Lower leg skin (tissue), 3 donors: Measurements from ENCODE around the gene ALDOC.

Experiments
- POLR2A ChIP-seq, 2 donors: fragments of 450-650 bp; IDR thresholded peaks; one replicate each; pipeline ENCODE4 v1.6.1; 2016 to 2017; ENCODE audit warnings: antibody characterized with exemption in 2 of 2, mild to moderate bottlenecking in 1 of 2, moderate library complexity in 1 of 2
- TF ChIP-seq, protein P1 (sequence below), 3 donors: fragments of 450-650 bp; IDR thresholded peaks; one replicate each; pipeline ENCODE4 v1.5.1; 2016; ENCODE audit warnings: antibody characterized with exemption in 3 of 3, mild to moderate bottlenecking in 3 of 3, moderate library complexity in 2 of 3

DNA sequence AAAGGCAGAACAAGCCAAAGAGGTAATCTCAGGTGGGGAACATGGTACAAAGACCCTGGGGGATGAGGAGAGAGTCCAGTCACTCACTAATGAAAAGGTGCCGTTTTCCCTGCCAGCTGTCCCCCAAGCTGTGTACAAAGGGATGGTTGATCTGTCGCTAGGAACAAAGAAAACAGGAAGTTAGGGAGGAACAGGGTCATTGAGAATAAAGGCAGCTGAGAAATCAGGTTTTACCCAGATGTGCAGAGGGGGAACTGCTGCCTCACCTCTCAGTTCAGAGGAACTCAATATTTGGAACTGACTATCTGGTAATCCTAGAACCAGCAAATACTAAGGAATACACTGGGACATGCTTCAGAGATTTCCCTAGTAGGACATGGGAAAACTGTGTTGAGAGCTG, 35.8 kb upstream of the ALDOC start:
- no peak for TF ChIP-seq POLR2A (IDR thresholded peaks at IDR 0.05)
- TF ChIP-seq, protein P1, sequence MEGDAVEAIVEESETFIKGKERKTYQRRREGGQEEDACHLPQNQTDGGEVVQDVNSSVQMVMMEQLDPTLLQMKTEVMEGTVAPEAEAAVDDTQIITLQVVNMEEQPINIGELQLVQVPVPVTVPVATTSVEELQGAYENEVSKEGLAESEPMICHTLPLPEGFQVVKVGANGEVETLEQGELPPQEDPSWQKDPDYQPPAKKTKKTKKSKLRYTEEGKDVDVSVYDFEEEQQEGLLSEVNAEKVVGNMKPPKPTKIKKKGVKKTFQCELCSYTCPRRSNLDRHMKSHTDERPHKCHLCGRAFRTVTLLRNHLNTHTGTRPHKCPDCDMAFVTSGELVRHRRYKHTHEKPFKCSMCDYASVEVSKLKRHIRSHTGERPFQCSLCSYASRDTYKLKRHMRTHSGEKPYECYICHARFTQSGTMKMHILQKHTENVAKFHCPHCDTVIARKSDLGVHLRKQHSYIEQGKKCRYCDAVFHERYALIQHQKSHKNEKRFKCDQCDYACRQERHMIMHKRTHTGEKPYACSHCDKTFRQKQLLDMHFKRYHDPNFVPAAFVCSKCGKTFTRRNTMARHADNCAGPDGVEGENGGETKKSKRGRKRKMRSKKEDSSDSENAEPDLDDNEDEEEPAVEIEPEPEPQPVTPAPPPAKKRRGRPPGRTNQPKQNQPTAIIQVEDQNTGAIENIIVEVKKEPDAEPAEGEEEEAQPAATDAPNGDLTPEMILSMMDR (IDR thresholded peaks at IDR 0.05) = no peak
